ENCODE results near the gene TMEM150C.

Gene TMEM150C

DNA sequence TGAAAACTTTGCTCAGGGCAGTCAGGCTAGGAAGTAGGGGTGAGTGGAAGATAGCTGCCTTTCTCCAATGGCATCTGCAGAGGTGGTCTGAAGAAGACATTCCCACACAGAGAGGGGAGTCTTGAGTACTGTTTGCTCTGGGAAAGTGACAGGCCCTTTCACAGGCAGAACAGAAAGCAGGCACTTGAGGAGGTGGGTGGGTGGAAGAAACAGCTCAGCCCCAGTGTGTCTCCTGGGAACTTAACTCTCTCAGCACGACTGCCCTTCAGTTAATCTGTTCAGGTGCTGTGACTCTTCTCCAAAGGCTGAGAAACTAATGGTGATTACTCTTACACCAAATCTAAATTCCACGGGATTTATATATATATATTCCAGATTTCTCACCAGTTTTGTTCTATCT lies 103.1 kb downstream of the TMEM150C start:
- TF ChIP-seq, protein P1, sequence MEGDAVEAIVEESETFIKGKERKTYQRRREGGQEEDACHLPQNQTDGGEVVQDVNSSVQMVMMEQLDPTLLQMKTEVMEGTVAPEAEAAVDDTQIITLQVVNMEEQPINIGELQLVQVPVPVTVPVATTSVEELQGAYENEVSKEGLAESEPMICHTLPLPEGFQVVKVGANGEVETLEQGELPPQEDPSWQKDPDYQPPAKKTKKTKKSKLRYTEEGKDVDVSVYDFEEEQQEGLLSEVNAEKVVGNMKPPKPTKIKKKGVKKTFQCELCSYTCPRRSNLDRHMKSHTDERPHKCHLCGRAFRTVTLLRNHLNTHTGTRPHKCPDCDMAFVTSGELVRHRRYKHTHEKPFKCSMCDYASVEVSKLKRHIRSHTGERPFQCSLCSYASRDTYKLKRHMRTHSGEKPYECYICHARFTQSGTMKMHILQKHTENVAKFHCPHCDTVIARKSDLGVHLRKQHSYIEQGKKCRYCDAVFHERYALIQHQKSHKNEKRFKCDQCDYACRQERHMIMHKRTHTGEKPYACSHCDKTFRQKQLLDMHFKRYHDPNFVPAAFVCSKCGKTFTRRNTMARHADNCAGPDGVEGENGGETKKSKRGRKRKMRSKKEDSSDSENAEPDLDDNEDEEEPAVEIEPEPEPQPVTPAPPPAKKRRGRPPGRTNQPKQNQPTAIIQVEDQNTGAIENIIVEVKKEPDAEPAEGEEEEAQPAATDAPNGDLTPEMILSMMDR (IDR thresholded peaks at IDR 0.05; ENCODE audit: control insufficient read depth, insufficient read depth, low read depth, low read length, missing control alignments) = no peak
- no peak for DNase-seq (ENCODE audit: low read depth)
- H3K4me3 ChIP-seq (ENCODE audit: control insufficient read depth, low read depth, low read length) = no peak overlapping the region

DNA sequence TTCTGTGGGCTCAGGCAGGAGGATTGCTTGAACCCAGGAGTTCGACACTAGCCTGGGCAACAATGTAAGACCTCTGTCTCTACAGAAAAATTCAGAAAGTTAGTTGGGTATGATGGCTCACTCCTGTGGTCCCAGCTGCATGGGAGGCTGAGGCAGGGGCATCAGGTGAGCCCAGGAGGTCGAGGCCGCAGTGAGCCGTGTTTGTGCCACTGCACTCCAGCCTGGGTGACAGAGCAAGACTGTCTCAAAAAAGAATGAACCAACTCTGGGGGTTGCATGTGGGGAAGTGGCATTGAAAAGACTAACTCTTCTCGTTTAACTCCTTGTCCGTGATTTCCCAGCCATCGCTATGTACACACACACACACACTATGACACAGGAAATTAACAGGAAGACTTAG lies 104.5 kb downstream of the TMEM150C start:
- no peak for DNase-seq (ENCODE audit: low read depth)
- TF ChIP-seq, protein P1 (IDR thresholded peaks at IDR 0.05; ENCODE audit: control insufficient read depth, insufficient read depth, low read depth, low read length, missing control alignments) = no peak

DNA sequence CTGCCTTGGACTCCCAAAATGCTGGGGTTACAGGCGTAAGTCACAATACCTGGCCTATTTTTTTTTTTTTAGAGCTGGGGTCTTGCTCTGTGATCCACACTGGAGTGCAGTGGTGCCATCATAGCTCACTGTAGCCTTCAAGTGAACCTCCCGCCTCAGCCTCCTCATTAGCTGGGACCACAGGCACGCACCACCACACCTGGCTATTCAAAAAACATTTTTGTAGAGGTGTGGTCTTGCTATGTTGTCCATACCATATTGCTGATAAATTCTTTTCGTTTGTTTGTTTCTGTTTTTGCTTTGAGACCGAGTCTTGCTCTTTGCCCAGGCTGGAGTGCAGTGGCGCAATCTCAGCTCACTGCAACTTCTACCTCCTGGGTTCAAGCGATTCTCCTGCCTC lies 109.8 kb downstream of the TMEM150C start:
- TF ChIP-seq, protein P1 (IDR thresholded peaks at IDR 0.05; ENCODE audit: control insufficient read depth, insufficient read depth, low read depth, low read length, missing control alignments) = no peak
- DNase-seq (ENCODE audit: low read depth) = no peak
- no peak overlapping the region for H3K4me3 ChIP-seq (ENCODE audit: control insufficient read depth, low read depth, low read length)

More for the DNA sequence above, 104.5 kb downstream of the TMEM150C start:
- no peak overlapping the region for H3K4me3 ChIP-seq (ENCODE audit: control insufficient read depth, low read depth, low read length)

DNA sequence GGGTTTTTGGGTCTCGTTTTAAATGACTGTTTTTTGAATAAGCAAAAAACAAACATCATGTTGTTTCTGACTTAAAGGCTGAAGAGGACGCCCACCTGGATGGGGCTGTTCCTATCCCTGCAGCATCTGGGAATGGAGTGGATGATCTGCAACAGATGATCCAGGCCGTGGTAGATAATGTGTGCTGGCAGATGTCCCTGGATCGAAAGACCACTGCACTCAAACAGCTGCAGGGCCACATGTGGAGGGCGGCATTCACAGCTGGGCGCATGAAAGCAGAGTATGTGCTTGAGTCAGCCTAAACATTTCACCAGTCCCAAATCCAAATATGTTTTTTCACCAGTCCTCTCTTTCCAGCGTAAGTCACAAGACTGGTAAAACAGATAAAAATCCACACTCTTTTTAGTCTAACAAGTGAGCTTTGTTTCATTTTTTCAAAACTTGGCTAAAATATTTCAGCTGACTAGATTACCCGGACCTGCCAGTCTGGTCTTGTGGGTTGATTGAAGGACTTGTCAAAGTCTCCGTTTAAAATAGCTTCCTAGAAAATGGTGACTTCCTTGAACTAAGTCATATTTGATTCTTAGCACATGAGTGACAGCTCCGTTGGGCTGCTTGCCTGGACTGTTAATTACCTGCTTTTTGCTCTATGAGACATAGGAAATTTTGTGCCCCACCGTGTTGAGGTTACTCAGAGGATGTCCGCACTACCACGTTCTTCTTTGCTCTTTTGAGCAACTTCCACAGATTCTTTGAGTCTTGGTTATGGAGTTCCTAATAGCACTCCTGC lies 110.6 kb downstream of the TMEM150C start:
- TF ChIP-seq, protein P1 (IDR thresholded peaks at IDR 0.05; ENCODE audit: control insufficient read depth, insufficient read depth, low read depth, low read length, missing control alignments) = no peak
- DNase-seq (ENCODE audit: low read depth) = no peak
- H3K4me3 ChIP-seq (ENCODE audit: control insufficient read depth, low read depth, low read length) = no peak overlapping the region

DNA sequence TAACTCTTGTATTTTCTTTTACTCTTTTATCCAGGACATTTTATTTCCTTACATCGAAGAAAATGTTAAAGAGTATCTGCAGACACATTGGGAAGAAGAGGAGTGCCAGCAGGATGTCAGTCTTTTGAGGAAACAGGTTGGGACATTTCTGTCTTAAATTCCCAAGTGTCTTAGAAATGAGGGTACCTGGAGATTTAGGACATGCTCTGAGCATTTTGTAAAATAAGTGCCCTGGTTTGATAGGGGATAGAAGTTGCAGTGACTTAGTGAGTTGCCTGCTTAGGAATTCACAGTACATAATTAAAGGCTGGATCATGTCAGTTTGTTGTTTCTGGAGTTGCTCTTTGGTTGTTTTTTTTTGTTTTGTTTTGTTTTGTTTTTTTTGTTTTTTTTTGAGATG lies 113.9 kb downstream of the TMEM150C start:
- no peak for DNase-seq (ENCODE audit: low read depth)
- TF ChIP-seq, protein P1 (IDR thresholded peaks at IDR 0.05; ENCODE audit: control insufficient read depth, insufficient read depth, low read depth, low read length, missing control alignments) = no peak
- no peak overlapping the region for H3K4me3 ChIP-seq (ENCODE audit: control insufficient read depth, low read depth, low read length)

DNA sequence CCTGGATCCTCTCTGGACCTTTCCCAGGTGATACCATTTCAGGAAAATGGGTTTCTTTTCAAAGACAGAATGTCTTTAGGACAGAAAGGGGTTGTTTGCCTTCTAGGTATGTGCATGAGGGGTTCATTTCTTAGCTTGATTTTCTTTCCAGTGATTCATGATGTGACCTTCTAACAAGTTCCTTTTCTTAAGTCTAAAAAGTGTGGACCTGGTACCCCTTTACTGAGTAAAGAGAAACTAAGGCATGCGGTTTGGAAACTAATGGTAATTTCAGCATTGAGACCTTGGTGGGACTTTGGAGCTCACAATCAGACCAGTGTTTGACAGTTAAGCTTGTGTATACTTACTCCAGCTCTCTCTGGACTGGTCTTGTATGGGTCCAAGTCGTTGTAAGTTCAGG lies 122.7 kb downstream of the TMEM150C start:
- no peak overlapping the region for H3K4me3 ChIP-seq (ENCODE audit: control insufficient read depth, low read depth, low read length)
- TF ChIP-seq, protein P1 (IDR thresholded peaks at IDR 0.05; ENCODE audit: control insufficient read depth, insufficient read depth, low read depth, low read length, missing control alignments) = no peak

More for the DNA sequence above, 122.7 kb downstream of the TMEM150C start:
- no peak for DNase-seq (ENCODE audit: low read depth)

All from AG09309 (cell line).